ENCODE results near the gene ENPP5.
"Not testable (repeated sequence)": the region's sequence is repeated elsewhere in the genome, so short reads cannot be mapped to it uniquely, and the experiment has no call there.

The ENPP5 gene

GRCh38 chr6:46130666-46131065, 40.1 kb downstream of the ENPP5 start:
- TF ChIP-seq CTCF (IDR thresholded peaks at IDR 0.05; ENCODE audit: low read length, missing control alignments) = no peak
- no peak for DNase-seq (ENCODE audit: low read depth)
- H3K4me3 ChIP-seq (replicated peaks; ENCODE audit: low read depth, low read length) = no peak overlapping the region

- peak within 1 kb of the TSS; percentile 41 for H3K4me3 ChIP-seq (replicated peaks; ENCODE audit: low read depth, low read length)
- peak; percentile 61 for DNase-seq (ENCODE audit: low read depth)
- TF ChIP-seq CTCF (IDR thresholded peaks at IDR 0.05; ENCODE audit: low read length, missing control alignments) = no peak
Measured at GRCh38 chr6:46129629-46130511, 40.9 kb downstream of the ENPP5 start, which contains the start of gene ENPP4. TSS of gene ENPP4 (plus strand) at chr6:46129989. CDS start at chr6:46139584, 9,595 bp downstream.

GRCh38 chr6:46129291-46129628, 41.5 kb downstream of the ENPP5 start:
- H3K4me3 ChIP-seq (replicated peaks; ENCODE audit: low read depth, low read length) = no peak overlapping the region
- no peak for DNase-seq (ENCODE audit: low read depth)
- no peak for TF ChIP-seq CTCF (IDR thresholded peaks at IDR 0.05; ENCODE audit: low read length, missing control alignments)

GRCh38 chr6:46128476-46128875, 42.3 kb downstream of the ENPP5 start:
- H3K4me3 ChIP-seq (replicated peaks; ENCODE audit: low read depth, low read length) = no peak overlapping the region
- TF ChIP-seq CTCF (IDR thresholded peaks at IDR 0.05; ENCODE audit: low read length, missing control alignments) = no peak
- DNase-seq (ENCODE audit: low read depth) = no peak

GRCh38 chr6:46119679-46120078, 51.1 kb downstream of the ENPP5 start:
- not testable (repeated sequence) for H3K4me3 ChIP-seq (replicated peaks; ENCODE audit: low read depth, low read length); DNase-seq (ENCODE audit: low read depth)

- H3K4me3 ChIP-seq (replicated peaks; ENCODE audit: low read depth, low read length) = no peak overlapping the region
- TF ChIP-seq CTCF (IDR thresholded peaks at IDR 0.05; ENCODE audit: low read length, missing control alignments) = no peak
- no peak for DNase-seq (ENCODE audit: low read depth)
Measured at GRCh38 chr6:46118836-46119235, 51.9 kb downstream of the ENPP5 start.

GRCh38 chr6:46118157-46118556, 52.6 kb downstream of the ENPP5 start:
- no peak for DNase-seq (ENCODE audit: low read depth)
- TF ChIP-seq CTCF (IDR thresholded peaks at IDR 0.05; ENCODE audit: low read length, missing control alignments) = no peak
- H3K4me3 ChIP-seq (replicated peaks; ENCODE audit: low read depth, low read length) = no peak overlapping the region

Measured in fibroblast of pulmonary artery (primary cell).